ENCODE measurements around the gene MIDN.
"Not testable (repeated sequence)": the region's sequence is repeated elsewhere in the genome, so short reads cannot be mapped to it uniquely, and the experiment has no call there.

MIDN gene

GRCh38 chr19:1296575-1297271, 48.3 kb downstream of the MIDN start:
- H3K27ac ChIP-seq: no peak overlapping the region
- TF ChIP-seq CTCF (conservative IDR thresholded peaks at IDR 0.05) (no peak), ZFX (IDR thresholded peaks at IDR 0.05) (no peak)

GRCh38 chr19:1298235-1298634, 49.9 kb downstream of the MIDN start:
- H3K27ac ChIP-seq: no peak overlapping the region
- TF ChIP-seq CTCF (conservative IDR thresholded peaks at IDR 0.05): no peak
- no peak for TF ChIP-seq ZFX (IDR thresholded peaks at IDR 0.05)

- TF ChIP-seq CTCF (conservative IDR thresholded peaks at IDR 0.05) (no peak), ZFX (IDR thresholded peaks at IDR 0.05) (no peak)
- no peak overlapping the region for H3K27ac ChIP-seq
Observed at GRCh38 chr19:1299801-1300200, 51.4 kb downstream of the MIDN start.

GRCh38 chr19:1300744-1301490, 52.5 kb downstream of the MIDN start:
- TF ChIP-seq ZFX (IDR thresholded peaks at IDR 0.05): no peak
- TF ChIP-seq CTCF (conservative IDR thresholded peaks at IDR 0.05): no peak

GRCh38 chr19:1302533-1303239, 54.3 kb downstream of the MIDN start:
- TF ChIP-seq CTCF (conservative IDR thresholded peaks at IDR 0.05): no peak
- TF ChIP-seq ZFX (IDR thresholded peaks at IDR 0.05): no peak
- H3K27ac ChIP-seq: no peak overlapping the region

More at GRCh38 chr19:1300744-1301490, 52.5 kb downstream of the MIDN start:
- H3K27ac ChIP-seq: no peak overlapping the region

- no peak overlapping the region for H3K27ac ChIP-seq
- TF ChIP-seq ZFX (IDR thresholded peaks at IDR 0.05): no peak
- no peak for TF ChIP-seq CTCF (conservative IDR thresholded peaks at IDR 0.05)
Observed at GRCh38 chr19:1304197-1304924, 56.0 kb downstream of the MIDN start.

- H3K27ac ChIP-seq: not testable (repeated sequence)
Observed at GRCh38 chr19:1305354-1305753, 57.0 kb downstream of the MIDN start.
